Measurements from ENCODE around the gene PNRC1.

The PNRC1 gene

DNA sequence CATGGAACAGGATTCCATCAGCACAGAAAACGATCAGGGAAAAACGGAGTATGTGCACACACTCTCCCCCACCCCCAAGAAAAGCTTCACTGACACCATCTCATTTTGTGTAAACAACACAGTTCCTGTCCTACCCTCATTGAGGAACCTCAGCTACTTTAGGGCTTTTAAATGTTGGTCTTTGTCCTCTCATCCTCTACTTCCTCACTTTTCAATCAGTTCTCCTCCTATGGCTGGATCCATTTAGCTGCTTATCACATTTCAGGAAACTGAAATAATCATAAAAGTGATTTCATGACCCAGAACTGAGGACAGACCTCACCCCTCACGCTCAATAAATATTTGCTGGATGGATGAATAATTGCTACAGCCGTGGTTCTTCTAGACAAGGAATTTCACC, 33.1 kb upstream of the PNRC1 start:
- Histone ChIP-seq H3K9me3 (ENCODE audit: insufficient read depth, low read length) (no peaks in the 10 kb centered on the region), H3K27ac (ENCODE audit: low read length) (no peak overlapping the region), H3K4me3 (ENCODE audit: low read length) (no peak overlapping the region), H3K79me2 (ENCODE audit: low read length) (no peaks in the 10 kb centered on the region), H3K27me3 (ENCODE audit: low read depth, low read length) (no peaks in the 10 kb centered on the region), H3K36me3 (replicated peaks; ENCODE audit: low read depth, low read length) (no peaks in the 10 kb centered on the region), H3K4me1 (ENCODE audit: low read length) (peaks cover 8% of the 10 kb centered on the region), H3K9ac (ENCODE audit: low read length) (no peak overlapping the region), H4K20me1 (ENCODE audit: insufficient read depth, low read length) (no peaks in the 10 kb centered on the region), H2AFZ (ENCODE audit: low read depth, low read length) (no peak overlapping the region), H3K4me2 (ENCODE audit: low read length) (no peak overlapping the region)
- TF ChIP-seq EZH2phosphoT487 (IDR thresholded peaks at IDR 0.05; ENCODE audit: low read depth): no peak
- TF ChIP-seq, protein P1, sequence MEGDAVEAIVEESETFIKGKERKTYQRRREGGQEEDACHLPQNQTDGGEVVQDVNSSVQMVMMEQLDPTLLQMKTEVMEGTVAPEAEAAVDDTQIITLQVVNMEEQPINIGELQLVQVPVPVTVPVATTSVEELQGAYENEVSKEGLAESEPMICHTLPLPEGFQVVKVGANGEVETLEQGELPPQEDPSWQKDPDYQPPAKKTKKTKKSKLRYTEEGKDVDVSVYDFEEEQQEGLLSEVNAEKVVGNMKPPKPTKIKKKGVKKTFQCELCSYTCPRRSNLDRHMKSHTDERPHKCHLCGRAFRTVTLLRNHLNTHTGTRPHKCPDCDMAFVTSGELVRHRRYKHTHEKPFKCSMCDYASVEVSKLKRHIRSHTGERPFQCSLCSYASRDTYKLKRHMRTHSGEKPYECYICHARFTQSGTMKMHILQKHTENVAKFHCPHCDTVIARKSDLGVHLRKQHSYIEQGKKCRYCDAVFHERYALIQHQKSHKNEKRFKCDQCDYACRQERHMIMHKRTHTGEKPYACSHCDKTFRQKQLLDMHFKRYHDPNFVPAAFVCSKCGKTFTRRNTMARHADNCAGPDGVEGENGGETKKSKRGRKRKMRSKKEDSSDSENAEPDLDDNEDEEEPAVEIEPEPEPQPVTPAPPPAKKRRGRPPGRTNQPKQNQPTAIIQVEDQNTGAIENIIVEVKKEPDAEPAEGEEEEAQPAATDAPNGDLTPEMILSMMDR (IDR thresholded peaks at IDR 0.05; ENCODE audit: low read depth, low read length): no peak

- Histone ChIP-seq H3K27me3 (ENCODE audit: low read depth, low read length) (no peaks in the 10 kb centered on the region), H2AFZ (ENCODE audit: low read depth, low read length) (no peak overlapping the region), H3K36me3 (replicated peaks; ENCODE audit: low read depth, low read length) (no peaks in the 10 kb centered on the region), H3K4me2 (ENCODE audit: low read length) (no peak overlapping the region), H3K4me1 (ENCODE audit: low read length) (peaks cover 3% of the 10 kb centered on the region; the same call in 1 of the 2 replicates), H3K27ac (ENCODE audit: low read length) (no peak overlapping the region), H3K79me2 (ENCODE audit: low read length) (no peaks in the 10 kb centered on the region), H4K20me1 (ENCODE audit: insufficient read depth, low read length) (no peaks in the 10 kb centered on the region), H3K9ac (ENCODE audit: low read length) (no peak overlapping the region), H3K9me3 (ENCODE audit: insufficient read depth, low read length) (no peaks in the 10 kb centered on the region), H3K4me3 (ENCODE audit: low read length) (no peak overlapping the region)
- no peak for TF ChIP-seq EZH2phosphoT487 (IDR thresholded peaks at IDR 0.05; ENCODE audit: low read depth)
- TF ChIP-seq, protein P1 (IDR thresholded peaks at IDR 0.05; ENCODE audit: low read depth, low read length): no peak
Measured at GRCh38 chr6:89048288-89048923, 32.1 kb upstream of the PNRC1 start.

DNA sequence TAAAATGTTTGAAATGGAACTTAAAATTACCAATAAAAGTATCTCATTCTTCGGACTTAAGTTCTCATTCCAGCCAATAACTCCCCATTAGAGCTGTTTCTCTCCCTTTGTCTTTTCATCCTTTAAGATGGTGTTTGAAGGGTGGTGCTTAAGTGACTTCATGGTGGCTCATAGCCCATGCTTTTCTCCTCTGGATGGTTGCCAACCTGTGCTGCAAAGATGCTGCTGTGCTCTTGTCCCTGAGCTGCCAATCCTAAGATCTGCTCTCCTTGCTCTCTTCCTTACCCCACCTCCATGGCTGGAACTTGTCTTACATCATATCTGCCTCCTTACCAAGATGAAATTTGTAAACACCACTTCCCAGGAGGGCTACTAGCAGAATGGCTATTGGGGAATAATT, 31.6 kb upstream of the PNRC1 start:
- H4K20me1 ChIP-seq (ENCODE audit: insufficient read depth, low read length): no peaks in the 10 kb centered on the region
- H3K9me3 ChIP-seq (ENCODE audit: insufficient read depth, low read length): no peaks in the 10 kb centered on the region
- no peak overlapping the region for H2AFZ ChIP-seq (ENCODE audit: low read depth, low read length)
- H3K27ac ChIP-seq (ENCODE audit: low read length): no peak overlapping the region
- no peaks in the 10 kb centered on the region for H3K79me2 ChIP-seq (ENCODE audit: low read length)
- peaks cover 3% of the 10 kb centered on the region; the same call in 1 of the 2 replicates for H3K4me1 ChIP-seq (ENCODE audit: low read length)
- H3K4me3 ChIP-seq (ENCODE audit: low read length): no peak overlapping the region
- no peak overlapping the region for H3K9ac ChIP-seq (ENCODE audit: low read length)
- H3K4me2 ChIP-seq (ENCODE audit: low read length): no peak overlapping the region
- H3K36me3 ChIP-seq (replicated peaks; ENCODE audit: low read depth, low read length): no peaks in the 10 kb centered on the region
- no peaks in the 10 kb centered on the region for H3K27me3 ChIP-seq (ENCODE audit: low read depth, low read length)
- TF ChIP-seq EZH2phosphoT487 (IDR thresholded peaks at IDR 0.05; ENCODE audit: low read depth): no peak
- TF ChIP-seq, protein P1 (IDR thresholded peaks at IDR 0.05; ENCODE audit: low read depth, low read length): no peak

GRCh38 chr6:89050155-89050554, 30.4 kb upstream of the PNRC1 start:
- H3K79me2 ChIP-seq (ENCODE audit: low read length): no peaks in the 10 kb centered on the region
- H3K9me3 ChIP-seq (ENCODE audit: insufficient read depth, low read length): no peaks in the 10 kb centered on the region
- H3K27me3 ChIP-seq (ENCODE audit: low read depth, low read length): no peaks in the 10 kb centered on the region
- no peak overlapping the region for H2AFZ ChIP-seq (ENCODE audit: low read depth, low read length)
- no peak for TF ChIP-seq EZH2phosphoT487 (IDR thresholded peaks at IDR 0.05; ENCODE audit: low read depth)
- TF ChIP-seq, protein P1 (IDR thresholded peaks at IDR 0.05; ENCODE audit: low read depth, low read length): no peak
- H3K36me3 ChIP-seq (replicated peaks; ENCODE audit: low read depth, low read length): no peaks in the 10 kb centered on the region
- no peak overlapping the region for H3K27ac ChIP-seq (ENCODE audit: low read length)
- no peaks in the 10 kb centered on the region for H4K20me1 ChIP-seq (ENCODE audit: insufficient read depth, low read length)
- no peak overlapping the region for H3K9ac ChIP-seq (ENCODE audit: low read length)
- H3K4me1 ChIP-seq (ENCODE audit: low read length): no peaks in the 10 kb centered on the region
- H3K4me2 ChIP-seq (ENCODE audit: low read length): no peak overlapping the region
- no peak overlapping the region for H3K4me3 ChIP-seq (ENCODE audit: low read length)

All from OCI-LY3 (cell line).